Gastroesophageal sphincter (tissue), 4 donors: ENCODE results near the gene RECK. TPM values are rescaled to one million over a fixed set of nuclear protein-coding genes. Genes with fewer than 3 reads are reported as not detected.
"Not testable (repeated sequence)": the region's sequence is repeated elsewhere in the genome, so short reads cannot be mapped to it uniquely, and the experiment has no call there.

Experiments
- ATAC-seq: fragments of 150-250 bp; one replicate; pipeline ENCODE4 v1.9.1; 2016; ENCODE audit warnings: mild to moderate bottlenecking, moderate library complexity
- H3K27ac ChIP-seq, 4 donors: fragments of 200-600 bp; sonication (generic) in 3 of 4; 1 replicate in 3 of 4; 2 replicates in 1 of 4; pipeline ENCODE4 v1.5.1; 2016 to 2019
- H3K27me3 ChIP-seq: fragments of 200-600 bp; sonication (generic); one replicate; pipeline ENCODE4 v1.5.1; 2019
- H3K36me3 ChIP-seq, 2 donors: fragments of 200-600 bp; sonication (generic); one replicate each; pipeline ENCODE4 v1.5.1; 2019; ENCODE audit warnings: control low read depth in 1 of 2
- H3K4me1 ChIP-seq, 3 donors: fragments of 200-600 bp; sonication (generic); 1 replicate in 2 of 3; 2 replicates in 1 of 3; pipeline ENCODE4 v1.5.1; 2016 to 2019; ENCODE audit warnings: control low read depth in 2 of 3
- H3K4me3 ChIP-seq, 2 donors: fragments of 200-600 bp; sonication (generic); one replicate each; pipeline ENCODE4 v1.5.1; 2019; ENCODE audit warnings: mild to moderate bottlenecking in 1 of 2, moderate library complexity in 1 of 2
- H3K9me3 ChIP-seq, 3 donors: fragments of 200-600 bp; sonication (generic); one replicate each; pipeline ENCODE4 v1.5.1; 2017 to 2019; ENCODE audit warnings: control low read depth in 2 of 3
- EP300 ChIP-seq: sonication (generic); formaldehyde crosslinking; IDR thresholded peaks from one replicate; pipeline ENCODE4 v1.6.1; 2017; ENCODE audit warnings: antibody characterized with exemption, mild to moderate bottlenecking
- POLR2A ChIP-seq, 2 donors: fragments of 450-650 bp; IDR thresholded peaks; one replicate each; pipeline ENCODE4 v1.6.1; 2017; ENCODE audit warnings: antibody characterized with exemption in 2 of 2, mild to moderate bottlenecking in 2 of 2, moderate library complexity in 1 of 2
- POLR2AphosphoS5 ChIP-seq: sonication (generic); formaldehyde crosslinking; IDR thresholded peaks from one replicate; pipeline ENCODE4 v1.6.1; 2017; ENCODE audit warnings: antibody characterized with exemption
- WGBS, 2 donors: methylation state at CpG; one replicate each; pipeline ENCODE4 v1.1.5; 2018; ENCODE audit warnings: low coverage in 1 of 2; 5-methylcytosine and 5-hydroxymethylcytosine counted together
- total RNA-seq, 4 donors: library from RNA; depleted of rRNA; stranded (reverse); fragments of >200 nt; gene quantifications; one replicate each; pipeline ENCODE4 v1.1.0, GENCODE V29; 2016
- TF ChIP-seq, protein P1 (sequence below), 4 experiments: fragments of 200-600 bp in 2 of 4; fragments of 450-650 bp in 2 of 4; sonication (generic) in 1 of 4; IDR thresholded peaks; one replicate each; pipeline ENCODE4 v1.5.1; 2017 to 2019; ENCODE audit warnings: antibody characterized with exemption in 4 of 4, mild to moderate bottlenecking in 2 of 4, moderate library complexity in 2 of 4

Gene RECK, protein sequence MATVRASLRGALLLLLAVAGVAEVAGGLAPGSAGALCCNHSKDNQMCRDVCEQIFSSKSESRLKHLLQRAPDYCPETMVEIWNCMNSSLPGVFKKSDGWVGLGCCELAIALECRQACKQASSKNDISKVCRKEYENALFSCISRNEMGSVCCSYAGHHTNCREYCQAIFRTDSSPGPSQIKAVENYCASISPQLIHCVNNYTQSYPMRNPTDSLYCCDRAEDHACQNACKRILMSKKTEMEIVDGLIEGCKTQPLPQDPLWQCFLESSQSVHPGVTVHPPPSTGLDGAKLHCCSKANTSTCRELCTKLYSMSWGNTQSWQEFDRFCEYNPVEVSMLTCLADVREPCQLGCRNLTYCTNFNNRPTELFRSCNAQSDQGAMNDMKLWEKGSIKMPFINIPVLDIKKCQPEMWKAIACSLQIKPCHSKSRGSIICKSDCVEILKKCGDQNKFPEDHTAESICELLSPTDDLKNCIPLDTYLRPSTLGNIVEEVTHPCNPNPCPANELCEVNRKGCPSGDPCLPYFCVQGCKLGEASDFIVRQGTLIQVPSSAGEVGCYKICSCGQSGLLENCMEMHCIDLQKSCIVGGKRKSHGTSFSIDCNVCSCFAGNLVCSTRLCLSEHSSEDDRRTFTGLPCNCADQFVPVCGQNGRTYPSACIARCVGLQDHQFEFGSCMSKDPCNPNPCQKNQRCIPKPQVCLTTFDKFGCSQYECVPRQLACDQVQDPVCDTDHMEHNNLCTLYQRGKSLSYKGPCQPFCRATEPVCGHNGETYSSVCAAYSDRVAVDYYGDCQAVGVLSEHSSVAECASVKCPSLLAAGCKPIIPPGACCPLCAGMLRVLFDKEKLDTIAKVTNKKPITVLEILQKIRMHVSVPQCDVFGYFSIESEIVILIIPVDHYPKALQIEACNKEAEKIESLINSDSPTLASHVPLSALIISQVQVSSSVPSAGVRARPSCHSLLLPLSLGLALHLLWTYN
- 10 to 100 TPM; 12.6 to 29.5 (median 18.6) TPM for total RNA-seq

DNA sequence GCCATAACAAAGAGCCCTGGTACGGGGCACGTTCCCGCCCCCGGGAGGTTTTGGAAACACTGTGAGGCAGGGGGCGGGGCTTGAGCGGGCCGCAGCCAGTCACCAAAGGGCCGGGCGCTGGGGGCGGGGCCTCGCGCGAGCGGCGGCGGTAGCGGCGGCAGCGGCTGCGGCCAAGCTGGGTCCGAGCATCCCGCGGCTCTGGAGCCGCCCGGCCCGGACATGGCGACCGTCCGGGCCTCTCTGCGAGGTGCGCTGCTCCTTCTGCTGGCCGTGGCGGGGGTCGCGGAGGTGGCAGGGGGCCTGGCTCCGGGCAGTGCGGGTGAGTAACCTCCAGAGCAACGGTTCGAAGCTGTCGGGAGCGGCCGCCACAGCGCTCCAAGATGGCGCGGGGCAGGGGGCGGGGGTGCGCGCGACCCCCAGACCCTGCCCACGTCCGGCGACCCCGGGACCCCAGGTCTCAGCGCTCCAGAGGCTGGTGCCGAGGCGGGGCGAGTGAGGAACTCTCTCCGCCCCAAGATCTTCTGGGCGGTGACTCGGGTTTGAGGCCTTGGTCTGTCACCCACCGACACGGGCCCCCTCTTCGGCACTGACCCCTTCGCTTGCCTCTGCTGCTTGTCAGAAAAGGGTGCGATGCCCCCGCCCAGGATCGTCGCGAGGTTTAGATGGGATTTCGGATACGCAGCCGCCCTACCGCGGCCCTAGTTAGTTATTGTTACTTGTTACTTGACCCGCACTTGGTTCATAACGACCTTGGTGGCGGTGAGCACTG, at the start of gene RECK:
RECK (plus strand) TSS at position 134 of the 769 bp plus-strand sequence; CDS start at position 220, 86 bp downstream.
- no peaks in the 10 kb centered on the region for H3K27me3 ChIP-seq
- TF ChIP-seq POLR2A (IDR thresholded peaks at IDR 0.05), result peak; percentile 88 to 90
- TF ChIP-seq EP300, result no peak
- no peaks in the 10 kb centered on the region for H3K36me3 ChIP-seq
- H3K4me1 ChIP-seq, result peaks cover 0 to 53% (median 4%) of the 10 kb centered on the region in 3 donors
- H3K4me3 ChIP-seq, result peak within 1 kb of the TSS; percentile 87 to 95
- peak; percentile 94 for ATAC-seq
- H3K27ac ChIP-seq, result peak within 1 kb of the TSS; percentile 47 to 89 (median 88)
- H3K9me3 ChIP-seq, result no peaks in the 10 kb centered on the region
- 0% methylated on average over 4 of the region's 77 CpGs; no CpG with 5 or more reads in 1 of the 2 donors for WGBS, 2 donors

DNA sequence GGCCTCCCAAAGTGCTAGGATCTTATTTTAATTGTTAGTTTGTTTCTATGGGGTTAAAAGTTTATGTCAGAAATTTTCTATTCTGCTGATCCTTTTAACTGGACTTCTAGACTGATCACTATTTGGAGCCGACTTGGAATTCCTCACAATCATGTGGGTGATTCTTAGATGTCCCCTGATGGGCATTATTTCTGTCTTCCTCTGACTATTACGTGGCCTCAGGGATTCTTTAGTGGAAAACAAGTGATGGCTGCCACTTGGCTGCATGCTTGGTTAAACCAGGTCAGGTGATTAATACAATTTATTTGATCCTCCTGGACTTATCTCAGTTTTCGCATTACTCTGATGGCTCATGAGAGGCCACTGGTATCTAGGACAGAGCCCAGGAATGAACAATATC, 46.6 kb upstream of the RECK start:
- ATAC-seq, result no peak
- TF ChIP-seq EP300 (no peak), POLR2A (IDR thresholded peaks at IDR 0.05) (no peak), POLR2AphosphoS5 (no peak)
- TF ChIP-seq, protein P1, sequence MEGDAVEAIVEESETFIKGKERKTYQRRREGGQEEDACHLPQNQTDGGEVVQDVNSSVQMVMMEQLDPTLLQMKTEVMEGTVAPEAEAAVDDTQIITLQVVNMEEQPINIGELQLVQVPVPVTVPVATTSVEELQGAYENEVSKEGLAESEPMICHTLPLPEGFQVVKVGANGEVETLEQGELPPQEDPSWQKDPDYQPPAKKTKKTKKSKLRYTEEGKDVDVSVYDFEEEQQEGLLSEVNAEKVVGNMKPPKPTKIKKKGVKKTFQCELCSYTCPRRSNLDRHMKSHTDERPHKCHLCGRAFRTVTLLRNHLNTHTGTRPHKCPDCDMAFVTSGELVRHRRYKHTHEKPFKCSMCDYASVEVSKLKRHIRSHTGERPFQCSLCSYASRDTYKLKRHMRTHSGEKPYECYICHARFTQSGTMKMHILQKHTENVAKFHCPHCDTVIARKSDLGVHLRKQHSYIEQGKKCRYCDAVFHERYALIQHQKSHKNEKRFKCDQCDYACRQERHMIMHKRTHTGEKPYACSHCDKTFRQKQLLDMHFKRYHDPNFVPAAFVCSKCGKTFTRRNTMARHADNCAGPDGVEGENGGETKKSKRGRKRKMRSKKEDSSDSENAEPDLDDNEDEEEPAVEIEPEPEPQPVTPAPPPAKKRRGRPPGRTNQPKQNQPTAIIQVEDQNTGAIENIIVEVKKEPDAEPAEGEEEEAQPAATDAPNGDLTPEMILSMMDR (IDR thresholded peaks at IDR 0.05), result no peak
- Histone ChIP-seq H3K9me3 (no peaks in the 10 kb centered on the region), H3K4me1 (no peaks in the 10 kb centered on the region), H3K36me3 (no peaks in the 10 kb centered on the region), H3K4me3 (no peak overlapping the region), H3K27ac (no peak overlapping the region), H3K27me3 (peaks cover 17% of the 10 kb centered on the region)
- WGBS, 2 donors, result 85 to 100% methylated on average over 3 of the region's 3 CpGs

DNA sequence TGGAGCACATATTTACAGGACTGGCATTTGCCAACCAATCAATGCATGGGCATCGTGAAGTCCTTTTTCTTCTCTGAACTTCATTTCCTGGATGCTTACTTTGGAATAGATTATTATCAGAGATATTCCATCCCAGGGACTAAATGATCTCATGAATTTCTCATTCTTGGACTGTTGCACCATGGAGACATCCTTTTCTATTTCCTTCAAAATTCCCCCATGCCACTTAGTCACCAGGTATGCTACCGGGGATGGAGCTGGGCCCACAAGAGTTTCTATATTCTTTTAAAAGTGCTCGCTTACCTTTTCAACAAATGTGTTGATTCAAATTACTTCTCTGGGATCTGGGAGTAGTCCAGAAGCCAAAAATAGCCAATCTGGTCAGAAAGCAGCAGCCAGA, 43.6 kb upstream of the RECK start:
- H3K9me3 ChIP-seq, ATAC-seq, H3K4me1 ChIP-seq, H3K4me3 ChIP-seq, H3K27ac ChIP-seq, H3K36me3 ChIP-seq: not testable (repeated sequence)
- H3K27me3 ChIP-seq, result peaks cover 17% of the 10 kb centered on the region
- 98 to 100% methylated on average over 3 of the region's 3 CpGs for WGBS, 2 donors

DNA sequence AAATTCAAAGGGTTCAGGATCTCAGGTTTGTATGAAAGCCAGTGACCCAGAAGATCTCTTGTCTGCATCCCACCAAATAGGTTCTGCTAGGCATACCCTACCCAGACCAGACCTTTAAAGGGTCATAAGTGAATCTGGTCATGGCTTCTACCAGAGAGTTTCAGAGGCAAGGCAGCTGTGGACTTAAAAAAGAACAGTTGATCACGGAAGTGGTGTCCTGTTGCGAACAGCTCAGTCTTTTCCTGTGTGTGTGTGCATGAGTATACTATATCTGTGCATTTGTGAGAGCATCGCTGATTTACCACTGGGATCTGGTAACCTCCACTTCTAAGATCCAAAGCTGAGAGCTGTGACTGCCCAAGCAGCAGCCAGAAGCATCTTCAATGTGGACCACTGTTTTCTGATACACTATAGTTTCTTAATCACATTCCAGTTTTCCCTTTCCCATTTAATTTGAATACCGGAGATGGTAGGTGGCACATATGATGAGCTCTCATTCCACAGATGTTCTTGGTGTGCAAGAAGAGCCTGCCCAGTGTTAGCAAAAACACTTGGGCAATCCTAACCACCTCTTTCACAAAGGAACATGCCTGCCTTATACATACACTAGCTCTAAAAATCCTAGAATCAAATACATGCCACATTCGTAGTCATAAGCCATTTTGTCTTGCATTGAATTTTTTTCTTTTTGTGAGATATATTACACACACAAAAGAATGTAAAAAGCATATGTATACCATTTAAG, 42.6 kb upstream of the RECK start:
- H3K36me3 ChIP-seq, result no peaks in the 10 kb centered on the region
- 42 to 59% methylated on average over 4 to 5 of the region's 5 CpGs for WGBS, 2 donors
- no peak overlapping the region for H3K4me3 ChIP-seq
- TF ChIP-seq POLR2A (IDR thresholded peaks at IDR 0.05) (no peak), EP300 (no peak), POLR2AphosphoS5 (no peak)
- TF ChIP-seq, protein P1 (IDR thresholded peaks at IDR 0.05), result no peak
- H3K9me3 ChIP-seq, result peaks cover 0 to 8% (median 0%) of the 10 kb centered on the region in 3 donors
- H3K4me1 ChIP-seq, result no peaks in the 10 kb centered on the region
- peaks cover 10% of the 10 kb centered on the region for H3K27me3 ChIP-seq
- no peak overlapping the region for H3K27ac ChIP-seq
- no peak for ATAC-seq

DNA sequence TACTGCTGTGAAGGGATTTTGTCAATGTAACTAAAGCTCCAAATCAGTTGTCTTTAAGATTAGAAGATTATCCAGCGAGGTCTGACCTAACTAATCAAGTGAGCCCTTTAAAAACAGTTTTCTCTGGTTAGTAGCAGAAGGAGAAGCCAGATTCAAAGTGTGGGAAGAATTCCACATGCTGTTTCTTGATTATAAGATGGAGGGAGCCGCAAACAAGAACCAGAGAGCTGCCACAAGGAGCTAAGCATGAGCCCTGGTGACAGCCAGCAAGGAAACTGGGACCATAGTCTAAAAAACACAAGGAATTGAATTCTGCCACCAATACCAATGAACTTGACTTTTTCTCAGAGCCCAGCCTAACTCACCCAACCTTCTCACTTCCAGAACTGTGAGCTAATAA, 41.8 kb upstream of the RECK start:
- peaks cover 0 to 8% (median 0%) of the 10 kb centered on the region in 3 donors for H3K9me3 ChIP-seq
- no peak for ATAC-seq
- H3K4me3 ChIP-seq, result no peak overlapping the region
- no peak overlapping the region for H3K27ac ChIP-seq
- WGBS, 2 donors, result 30 to 100% methylated on average over 2 of the region's 2 CpGs
- no peak for TF ChIP-seq POLR2AphosphoS5
- TF ChIP-seq, protein P1 (IDR thresholded peaks at IDR 0.05), result no peak
- TF ChIP-seq EP300, result no peak
- TF ChIP-seq POLR2A (IDR thresholded peaks at IDR 0.05), result no peak
- no peaks in the 10 kb centered on the region for H3K4me1 ChIP-seq
- H3K36me3 ChIP-seq, result no peaks in the 10 kb centered on the region
- H3K27me3 ChIP-seq, result peaks cover 2% of the 10 kb centered on the region
